Activated naive CD8-positive, alpha-beta T cell (primary cell): ENCODE measurements around the gene SRBD1.

Source experiments
- H3K27ac Mint-ChIP-seq: one replicate; pipeline ENCODE4 v1.8.0; 2021; ENCODE audit warnings: mixed read lengths
- H3K27me3 Mint-ChIP-seq: one replicate; pipeline ENCODE4 v1.8.0; 2021; ENCODE audit warnings: mixed read lengths
- H3K36me3 Mint-ChIP-seq: one replicate; pipeline ENCODE4 v1.8.0; 2021; ENCODE audit warnings: mixed read lengths
- H3K4me1 Mint-ChIP-seq: one replicate; pipeline ENCODE4 v1.8.0; 2021; ENCODE audit warnings: low read depth, mixed read lengths
- H3K4me3 Mint-ChIP-seq: one replicate; pipeline ENCODE4 v1.8.0; 2021; ENCODE audit warnings: mild to moderate bottlenecking, mixed read lengths
- H3K9me3 Mint-ChIP-seq: one replicate; pipeline ENCODE4 v1.8.0; 2021; ENCODE audit warnings: low read depth, mixed read lengths

The SRBD1 gene

DNA sequence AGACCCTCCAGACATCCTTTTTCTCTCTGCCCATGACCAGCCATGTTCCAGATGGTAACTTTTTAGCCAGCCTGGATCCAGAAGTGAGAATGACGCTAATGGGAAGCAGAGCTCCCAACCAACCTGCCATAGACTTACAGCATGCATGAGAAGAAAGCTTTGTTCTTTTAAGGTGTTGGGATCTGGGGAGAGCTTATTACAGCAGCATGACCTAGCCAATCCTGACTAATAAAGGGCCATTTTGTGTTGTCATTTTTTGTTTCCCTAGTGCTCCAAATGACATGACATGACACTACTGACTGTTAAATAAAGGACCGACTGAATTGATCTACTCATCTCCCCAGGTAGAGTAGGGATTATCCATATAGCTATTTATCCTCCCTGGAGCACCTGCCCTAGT is 35.2 kb upstream of the SRBD1 start:
- Mint-ChIP-seq H3K27ac (no peak overlapping the region), H3K4me1 (peaks cover 11% of the 10 kb centered on the region), H3K36me3 (no peaks in the 10 kb centered on the region)

DNA sequence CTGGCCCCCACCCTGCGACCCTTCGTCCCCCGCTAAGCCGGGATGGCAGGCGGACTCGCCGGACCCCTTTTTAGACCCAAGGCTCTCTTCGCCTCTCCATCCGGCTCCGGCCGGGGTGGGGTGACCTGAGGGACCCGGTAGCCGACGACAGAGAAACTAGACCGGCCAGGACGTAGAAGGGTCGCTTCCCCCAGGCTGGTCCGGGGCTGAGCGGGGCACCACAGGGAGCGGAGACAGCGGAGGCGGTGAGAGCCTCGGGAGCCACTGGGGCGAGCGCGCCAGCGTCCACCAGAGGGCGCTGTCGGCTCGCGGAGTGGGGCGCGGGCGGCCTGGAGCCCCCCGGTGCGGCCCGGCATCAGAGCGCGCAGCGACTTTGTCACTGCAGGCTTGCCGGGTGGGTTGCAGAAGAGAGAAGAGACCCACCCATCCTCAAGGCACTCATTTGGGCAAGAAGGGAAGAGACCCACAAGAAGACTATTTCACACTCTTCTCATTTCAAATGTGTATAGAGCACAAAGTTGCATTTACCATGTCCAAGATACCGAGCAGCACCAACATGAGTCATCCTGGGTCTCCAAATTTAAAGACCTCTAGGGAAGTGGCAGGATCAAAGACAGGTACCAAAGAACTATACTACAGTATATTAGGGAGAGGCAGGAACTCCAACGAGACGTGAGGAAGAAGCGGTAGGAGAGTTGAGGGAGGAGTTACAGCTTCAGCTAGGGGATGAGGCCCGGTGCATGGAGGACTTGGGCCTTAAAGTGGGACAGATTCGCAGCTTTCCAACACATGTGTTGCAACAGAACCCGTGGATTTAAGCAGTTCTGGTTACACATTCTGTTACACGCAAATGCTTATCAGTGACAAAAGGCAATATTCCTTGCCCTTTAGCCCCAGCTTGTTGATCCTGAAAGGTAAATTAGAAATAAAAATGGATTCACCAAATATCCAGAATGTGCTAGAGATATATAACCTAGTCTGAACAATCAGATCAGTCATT is 32.8 kb upstream of the SRBD1 start:
- Mint-ChIP-seq H3K4me3 (peak overlapping the region; percentile 42), H3K27me3 (peaks cover 10% of the 10 kb centered on the region), H3K9me3 (no peaks in the 10 kb centered on the region), H3K36me3 (no peaks in the 10 kb centered on the region), H3K27ac (no peak overlapping the region), H3K4me1 (peaks cover 2% of the 10 kb centered on the region)

More for the DNA sequence above, 35.2 kb upstream of the SRBD1 start:
- no peak overlapping the region for H3K4me3 Mint-ChIP-seq
- peaks cover 10% of the 10 kb centered on the region for H3K27me3 Mint-ChIP-seq
- H3K9me3 Mint-ChIP-seq, result no peaks in the 10 kb centered on the region

DNA sequence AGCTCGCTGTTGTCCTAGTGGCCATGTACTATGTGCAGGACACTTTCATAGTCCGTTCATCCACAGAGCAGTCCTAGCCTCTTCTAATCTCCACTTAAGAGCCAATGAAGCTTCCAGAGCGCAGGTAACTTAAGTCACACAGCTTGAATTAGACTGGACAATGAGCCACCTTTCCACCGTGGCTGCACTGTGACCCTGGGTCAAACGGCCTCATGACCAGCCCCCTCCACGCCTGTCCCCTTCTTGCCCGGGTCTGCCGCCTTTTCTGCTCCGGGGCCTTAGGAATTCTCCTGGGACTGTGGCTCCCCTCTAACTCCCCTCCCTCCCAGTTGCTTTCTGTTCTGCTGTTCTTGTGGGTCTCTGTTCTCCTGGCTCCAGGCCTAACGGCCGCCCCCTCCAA is 32.0 kb upstream of the SRBD1 start:
- no peaks in the 10 kb centered on the region for H3K4me1 Mint-ChIP-seq
- H3K4me3 Mint-ChIP-seq, result peak overlapping the region; percentile 42
- no peaks in the 10 kb centered on the region for H3K36me3 Mint-ChIP-seq
- H3K27me3 Mint-ChIP-seq, result peaks cover 12% of the 10 kb centered on the region
- no peaks in the 10 kb centered on the region for H3K9me3 Mint-ChIP-seq
- no peak overlapping the region for H3K27ac Mint-ChIP-seq

GRCh38 chr2:45640576-45640975 is 29.5 kb upstream of the SRBD1 start:
- no peak overlapping the region for H3K27ac Mint-ChIP-seq
- H3K4me1 Mint-ChIP-seq, result no peaks in the 10 kb centered on the region
- H3K27me3 Mint-ChIP-seq, result peaks cover 17% of the 10 kb centered on the region
- H3K4me3 Mint-ChIP-seq, result no peak overlapping the region
- no peaks in the 10 kb centered on the region for H3K36me3 Mint-ChIP-seq
- no peaks in the 10 kb centered on the region for H3K9me3 Mint-ChIP-seq

DNA sequence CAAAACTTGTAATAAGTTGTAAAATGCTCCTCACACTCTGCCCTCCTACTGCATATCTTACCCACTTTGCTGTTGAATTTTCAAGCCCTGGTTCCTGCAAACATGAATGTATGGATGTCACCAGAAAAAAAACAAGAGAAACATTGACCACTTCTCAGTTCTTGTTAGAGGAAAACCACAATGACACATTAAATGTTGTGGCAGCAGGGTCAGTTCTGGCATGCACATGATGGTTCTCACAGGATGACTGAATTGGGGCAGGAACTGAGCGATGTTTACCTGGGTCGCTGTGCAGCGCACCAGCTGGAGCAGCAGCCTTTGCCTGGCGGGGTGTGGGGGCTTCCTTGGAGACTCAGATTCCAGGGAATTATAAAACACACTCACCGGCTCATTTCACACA is 26.4 kb upstream of the SRBD1 start:
- Mint-ChIP-seq H3K27me3 (peaks cover 19% of the 10 kb centered on the region), H3K9me3 (no peaks in the 10 kb centered on the region), H3K4me3 (no peak overlapping the region), H3K27ac (no peak overlapping the region), H3K4me1 (no peaks in the 10 kb centered on the region), H3K36me3 (no peaks in the 10 kb centered on the region)

GRCh38 chr2:45636008-45636407 is 24.9 kb upstream of the SRBD1 start:
- no peaks in the 10 kb centered on the region for H3K4me1 Mint-ChIP-seq
- H3K4me3 Mint-ChIP-seq, result no peak overlapping the region
- H3K27ac Mint-ChIP-seq, result no peak overlapping the region
- no peaks in the 10 kb centered on the region for H3K9me3 Mint-ChIP-seq
- no peaks in the 10 kb centered on the region for H3K36me3 Mint-ChIP-seq
- H3K27me3 Mint-ChIP-seq, result peaks cover 14% of the 10 kb centered on the region

DNA sequence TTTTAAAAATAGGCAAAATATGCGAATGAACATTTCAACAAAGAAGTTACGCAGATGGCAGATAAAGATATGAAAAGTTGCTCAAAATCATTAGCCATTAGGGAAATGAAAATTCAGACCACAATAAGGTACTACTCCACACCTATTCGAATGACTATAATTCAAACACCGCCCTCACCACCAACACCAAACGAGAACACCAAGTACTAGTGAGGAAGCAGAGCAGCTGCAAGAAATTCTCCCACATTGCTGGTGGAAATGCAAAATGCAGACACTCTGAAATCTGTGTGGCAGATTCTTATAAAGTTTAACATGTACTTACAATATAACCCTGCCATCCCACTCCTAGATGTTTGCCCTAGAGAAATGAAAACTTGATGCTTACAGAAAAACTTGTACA is 23.2 kb upstream of the SRBD1 start:
- Mint-ChIP-seq H3K9me3 (peaks cover 3% of the 10 kb centered on the region), H3K27me3 (peaks cover 21% of the 10 kb centered on the region), H3K27ac (no peak overlapping the region), H3K36me3 (no peaks in the 10 kb centered on the region), H3K4me3 (no peak overlapping the region), H3K4me1 (no peaks in the 10 kb centered on the region)

DNA sequence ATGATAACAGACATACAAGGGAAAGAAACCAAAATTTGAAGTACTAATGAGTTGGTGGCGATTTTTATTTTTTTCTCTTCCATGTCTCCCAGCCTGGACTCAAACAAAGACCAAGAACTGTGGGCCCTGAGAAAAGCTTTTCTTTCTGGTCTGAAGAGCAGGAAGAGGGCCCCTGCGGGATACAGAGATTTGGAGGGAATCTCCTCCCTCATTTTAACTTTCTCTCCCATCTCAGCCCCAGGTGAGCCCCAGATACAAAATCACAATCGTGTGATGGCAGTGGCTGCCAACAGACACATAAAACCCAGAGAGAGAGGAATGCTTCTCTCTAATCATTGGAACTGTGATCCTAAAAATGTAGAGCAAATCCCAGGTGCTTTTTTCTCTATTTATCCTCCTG is 20.9 kb upstream of the SRBD1 start:
- no peak overlapping the region for H3K4me3 Mint-ChIP-seq
- peaks cover 3% of the 10 kb centered on the region for H3K9me3 Mint-ChIP-seq
- H3K27ac Mint-ChIP-seq, result no peak overlapping the region
- no peaks in the 10 kb centered on the region for H3K4me1 Mint-ChIP-seq
- no peaks in the 10 kb centered on the region for H3K36me3 Mint-ChIP-seq
- H3K27me3 Mint-ChIP-seq, result peaks cover 18% of the 10 kb centered on the region

DNA sequence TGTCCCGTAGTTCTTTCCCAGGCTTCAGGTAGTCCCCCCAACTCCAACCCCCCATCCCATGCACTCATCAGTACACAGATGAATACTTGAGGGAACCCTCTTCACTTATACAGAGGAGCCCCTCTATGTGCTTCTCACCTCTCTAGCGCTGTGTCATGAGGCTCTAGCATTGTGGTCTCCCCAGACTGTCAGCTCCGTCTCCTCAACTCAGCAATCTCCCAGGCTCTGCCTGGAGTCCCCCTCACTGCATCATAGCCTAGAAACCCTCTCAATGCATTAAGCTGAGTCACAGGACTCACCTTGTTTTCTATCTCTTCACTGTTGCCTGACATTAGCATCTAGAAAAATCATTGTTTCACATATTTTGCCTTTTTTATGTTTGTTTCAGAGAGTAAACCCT is 20.3 kb upstream of the SRBD1 start:
- Mint-ChIP-seq H3K4me3 (no peak overlapping the region), H3K36me3 (no peaks in the 10 kb centered on the region), H3K4me1 (no peaks in the 10 kb centered on the region), H3K27me3 (peaks cover 18% of the 10 kb centered on the region), H3K9me3 (peaks cover 3% of the 10 kb centered on the region), H3K27ac (no peak overlapping the region)

GRCh38 chr2:45629971-45630370 is 18.9 kb upstream of the SRBD1 start:
- peaks cover 3% of the 10 kb centered on the region for H3K9me3 Mint-ChIP-seq
- no peak overlapping the region for H3K4me3 Mint-ChIP-seq
- H3K36me3 Mint-ChIP-seq, result no peaks in the 10 kb centered on the region
- no peak overlapping the region for H3K27ac Mint-ChIP-seq
- no peaks in the 10 kb centered on the region for H3K4me1 Mint-ChIP-seq
- peaks cover 13% of the 10 kb centered on the region for H3K27me3 Mint-ChIP-seq

DNA sequence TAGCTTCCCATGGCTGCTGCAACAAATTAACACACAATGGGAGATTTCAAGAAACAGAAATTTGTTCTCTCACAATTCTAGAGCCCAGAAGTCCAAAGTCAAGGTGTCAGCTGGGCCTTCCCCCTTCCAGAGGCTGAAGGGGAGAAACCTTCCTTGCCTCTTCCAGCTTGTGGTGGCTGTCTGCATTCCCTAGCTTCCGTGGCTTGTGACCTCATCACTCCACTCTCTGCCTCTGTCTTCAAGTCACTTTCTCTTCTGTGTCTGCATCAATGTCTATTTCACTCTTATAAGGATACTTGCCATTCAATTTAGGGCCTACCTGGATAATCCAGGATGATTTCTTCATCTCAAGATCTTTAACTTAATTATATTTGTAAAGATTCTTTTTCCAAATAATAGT is 16.8 kb upstream of the SRBD1 start:
- Mint-ChIP-seq H3K4me1 (no peaks in the 10 kb centered on the region), H3K27me3 (peaks cover 7% of the 10 kb centered on the region), H3K4me3 (no peak overlapping the region), H3K27ac (no peak overlapping the region), H3K36me3 (no peaks in the 10 kb centered on the region), H3K9me3 (peaks cover 3% of the 10 kb centered on the region)

DNA sequence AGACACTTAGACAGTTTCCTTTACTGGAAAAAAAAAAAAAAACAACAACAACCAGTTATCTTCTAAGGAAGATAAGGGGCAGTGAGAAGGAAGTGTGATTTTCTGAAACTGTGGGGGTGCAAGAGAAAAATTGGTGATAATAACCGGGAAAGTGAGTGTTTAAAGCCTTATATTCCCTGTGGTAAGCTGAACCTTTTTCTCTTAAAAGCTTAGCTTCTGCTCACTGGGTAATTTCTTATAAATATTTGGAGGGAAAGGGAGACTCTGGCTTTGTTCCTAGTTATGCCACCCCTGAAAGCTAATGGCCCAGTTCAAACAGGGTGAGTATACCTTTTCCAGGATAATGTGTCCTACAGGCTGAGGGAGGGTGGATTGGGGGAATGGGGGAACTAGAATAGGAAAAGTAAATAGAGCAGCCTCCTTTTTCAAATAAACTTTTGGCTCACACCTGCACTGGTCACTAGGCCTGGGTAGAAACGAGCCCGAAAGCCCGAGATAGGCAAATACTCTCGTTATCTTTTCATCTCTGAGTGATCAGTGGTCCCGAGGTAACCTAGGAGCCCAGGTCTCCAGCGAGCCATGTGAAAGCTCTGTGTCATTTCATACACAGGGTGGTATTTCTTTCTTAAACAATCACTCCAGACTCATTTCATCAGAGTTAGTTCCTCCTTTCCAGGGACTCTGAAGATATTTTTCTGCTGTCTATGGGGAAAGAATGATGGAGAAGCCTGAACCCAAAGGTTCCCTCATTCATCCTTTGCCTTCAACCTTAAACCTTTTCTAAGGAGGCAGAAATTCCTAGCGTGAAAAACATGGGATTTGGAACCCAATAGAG is 15.5 kb upstream of the SRBD1 start:
- Mint-ChIP-seq H3K36me3 (no peaks in the 10 kb centered on the region), H3K4me3 (no peak overlapping the region), H3K4me1 (no peaks in the 10 kb centered on the region), H3K27ac (no peak overlapping the region), H3K27me3 (peaks cover 9% of the 10 kb centered on the region), H3K9me3 (peaks cover 3% of the 10 kb centered on the region)

GRCh38 chr2:45625824-45626223 is 14.8 kb upstream of the SRBD1 start:
- Mint-ChIP-seq H3K4me3 (no peak overlapping the region), H3K9me3 (peaks cover 3% of the 10 kb centered on the region), H3K4me1 (no peaks in the 10 kb centered on the region), H3K27me3 (peaks cover 10% of the 10 kb centered on the region), H3K27ac (no peak overlapping the region), H3K36me3 (no peaks in the 10 kb centered on the region)

DNA sequence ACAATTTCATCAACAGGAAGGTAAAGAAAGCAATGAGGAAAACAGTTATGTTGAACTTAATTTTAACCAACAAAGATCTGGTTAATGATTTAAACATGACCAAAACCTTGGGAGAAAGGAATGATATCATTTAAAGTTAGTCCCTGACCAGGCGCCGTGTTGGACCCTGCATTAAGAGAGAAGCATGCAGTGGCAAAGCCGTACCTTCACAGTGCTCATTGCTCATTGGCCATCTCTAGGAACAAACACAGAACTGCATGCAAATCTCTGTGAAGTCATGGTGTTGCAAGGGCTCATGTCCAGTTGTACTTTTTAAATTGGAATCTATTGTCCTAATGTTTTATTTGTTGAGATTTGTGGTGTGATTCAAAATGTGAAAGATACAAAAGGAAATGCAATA is 12.0 kb upstream of the SRBD1 start:
- H3K36me3 Mint-ChIP-seq, result no peaks in the 10 kb centered on the region
- H3K9me3 Mint-ChIP-seq, result no peaks in the 10 kb centered on the region
- peaks cover 7% of the 10 kb centered on the region for H3K27me3 Mint-ChIP-seq
- H3K4me3 Mint-ChIP-seq, result no peak overlapping the region
- H3K27ac Mint-ChIP-seq, result no peak overlapping the region
- H3K4me1 Mint-ChIP-seq, result no peaks in the 10 kb centered on the region

- H3K4me3 Mint-ChIP-seq, result no peak overlapping the region
- no peaks in the 10 kb centered on the region for H3K4me1 Mint-ChIP-seq
- H3K27ac Mint-ChIP-seq, result no peak overlapping the region
- no peaks in the 10 kb centered on the region for H3K36me3 Mint-ChIP-seq
- H3K9me3 Mint-ChIP-seq, result no peaks in the 10 kb centered on the region
- H3K27me3 Mint-ChIP-seq, result peaks cover 7% of the 10 kb centered on the region
Measured at GRCh38 chr2:45622336-45623075, 11.4 kb upstream of the SRBD1 start.
